Ishikawa (cell line): ENCODE results near the gene PARP1.

Experiments
- CEBPB ChIP-seq: IDR thresholded peaks from 2 replicates; pipeline ENCODE4 v1.6.1; 2012
- CREB1 ChIP-seq: IDR thresholded peaks from 2 replicates; pipeline ENCODE4 v1.6.1; 2012; ENCODE audit warnings: low read depth
- EGR1 ChIP-seq: IDR thresholded peaks from 2 replicates; pipeline ENCODE4 v1.6.1; 2012
- EP300 ChIP-seq: IDR thresholded peaks from 2 replicates; pipeline ENCODE4 v1.6.1; 2012; ENCODE audit warnings: borderline replicate concordance
- FOXM1 ChIP-seq: IDR thresholded peaks from 2 replicates; pipeline ENCODE4 v1.6.1; 2012; ENCODE audit warnings: low read depth, borderline replicate concordance
- MAX ChIP-seq: IDR thresholded peaks from 2 replicates; pipeline ENCODE4 v1.6.1; 2012
- NFIC ChIP-seq: IDR thresholded peaks from 2 replicates; pipeline ENCODE4 v1.6.1; 2012
- RAD21 ChIP-seq: IDR thresholded peaks from 2 replicates; pipeline ENCODE4 v1.6.1; 2012; ENCODE audit warnings: low read depth
- REST ChIP-seq: IDR thresholded peaks from 2 replicates; pipeline ENCODE4 v1.6.1; 2012; ENCODE audit warnings: low read depth, mild to moderate bottlenecking
- TAF1 ChIP-seq: IDR thresholded peaks from 2 replicates; pipeline ENCODE4 v1.6.1; 2012; ENCODE audit warnings: low read depth, mild to moderate bottlenecking
- TCF12 ChIP-seq: IDR thresholded peaks from 2 replicates; pipeline ENCODE4 v1.6.1; 2012; ENCODE audit warnings: low read depth
- TEAD4 ChIP-seq: IDR thresholded peaks from 2 replicates; pipeline ENCODE4 v1.6.1; 2012
- YY1 ChIP-seq: IDR thresholded peaks from 2 replicates; pipeline ENCODE4 v1.6.1; 2012; ENCODE audit warnings: low read depth
- ZBTB7A ChIP-seq: IDR thresholded peaks from 2 replicates; pipeline ENCODE4 v1.6.1; 2012; ENCODE audit warnings: low read depth
- TF ChIP-seq, protein P1 (sequence below): IDR thresholded peaks from 2 replicates; pipeline ENCODE4 v1.6.1; 2012

The PARP1 gene

GRCh38 chr1:226449823-226450222 lies 41.9 kb upstream of the PARP1 start:
- no peak for TF ChIP-seq CREB1
- no peak for TF ChIP-seq CEBPB

- TF ChIP-seq REST (no peak), FOXM1 (no peak), MAX (no peak), RAD21 (no peak), NFIC (no peak), EGR1 (no peak), TAF1 (no peak), EP300 (no peak), YY1 (no peak), ZBTB7A (no peak), TEAD4 (no peak), CREB1 (no peak), TCF12 (no peak), CEBPB (no peak)
- TF ChIP-seq, protein P1, sequence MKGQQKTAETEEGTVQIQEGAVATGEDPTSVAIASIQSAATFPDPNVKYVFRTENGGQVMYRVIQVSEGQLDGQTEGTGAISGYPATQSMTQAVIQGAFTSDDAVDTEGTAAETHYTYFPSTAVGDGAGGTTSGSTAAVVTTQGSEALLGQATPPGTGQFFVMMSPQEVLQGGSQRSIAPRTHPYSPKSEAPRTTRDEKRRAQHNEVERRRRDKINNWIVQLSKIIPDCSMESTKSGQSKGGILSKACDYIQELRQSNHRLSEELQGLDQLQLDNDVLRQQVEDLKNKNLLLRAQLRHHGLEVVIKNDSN: no peak
Measured at GRCh38 chr1:226447932-226448665, 40.2 kb upstream of the PARP1 start.

- TF ChIP-seq TEAD4: no peak
- TF ChIP-seq RAD21: no peak
- TF ChIP-seq FOXM1: no peak
- no peak for TF ChIP-seq ZBTB7A
- TF ChIP-seq EP300: no peak
- TF ChIP-seq CEBPB: no peak
- no peak for TF ChIP-seq NFIC
- no peak for TF ChIP-seq CREB1
- TF ChIP-seq, protein P1: no peak
- TF ChIP-seq REST: no peak
- no peak for TF ChIP-seq TAF1
- no peak for TF ChIP-seq MAX
- TF ChIP-seq EGR1: no peak
- no peak for TF ChIP-seq TCF12
- no peak for TF ChIP-seq YY1
Measured at GRCh38 chr1:226446094-226446493, 38.2 kb upstream of the PARP1 start.

- TF ChIP-seq ZBTB7A (no peak), MAX (no peak), YY1 (no peak), FOXM1 (no peak), EGR1 (no peak), CREB1 (no peak), CEBPB (no peak), NFIC (no peak), RAD21 (no peak), EP300 (no peak), TCF12 (no peak), TAF1 (no peak), REST (no peak)
- TF ChIP-seq, protein P1: no peak
Measured at GRCh38 chr1:226444901-226445300, 37.0 kb upstream of the PARP1 start.
